Sciatic nerve (tissue), 2 donors: ENCODE results near the gene KIT. TPM values are rescaled to one million over a fixed set of nuclear protein-coding genes. Genes with fewer than 3 reads are reported as not detected.

Experiments used
- ATAC-seq: fragments of 200-7000 bp; cut with Tn5 transposase; one replicate; pipeline ENCODE4 v1.9.1; 2020; ENCODE audit warnings: mild to moderate bottlenecking, moderate library complexity
- DNase-seq: peaks from one replicate; pipeline ENCODE4 v3.0.0-alpha.2; 2020; ENCODE audit warnings: low spot score
- intact Hi-C: fragments of 100-400 bp; cut with DNase I; formaldehyde crosslinking; loops from one replicate; pipeline ENCODE4 v1.14.2; 2022
- total RNA-seq: library from RNA; stranded (reverse); fragmentation: NEBNext Ultra II Directional; extraction: Animal tissue kit (Norgen Biotek cat#: 25700); gene quantifications from one replicate; pipeline ENCODE4 v1.2.1, GENCODE V29; 2021
- donor health status: DM: no; HTN: no; CAD: no.
- donor health status: DM: no; HTN: no; CAD: no.

The KIT gene
- total RNA-seq, 1 donor from 2014 or later, result 4.9 TPM

GRCh38 chr4:54730581-54730980, 72.8 kb downstream of the KIT start:
- intact Hi-C loops, result no loop called here
- DNase-seq (no peak), ATAC-seq (no peak)

GRCh38 chr4:54731552-54731951, 73.8 kb downstream of the KIT start:
- intact Hi-C loops, result no loop called here
- no peak for DNase-seq
- ATAC-seq, result no peak

GRCh38 chr4:54731976-54732375, 74.2 kb downstream of the KIT start:
- DNase-seq (no peak), ATAC-seq (no peak)
- intact Hi-C loops, result no loop called here

- ATAC-seq, result no peak
- DNase-seq, result no peak
- intact Hi-C loops, result no loop called here
Observed at GRCh38 chr4:54737421-54737820, 79.7 kb downstream of the KIT start.

- intact Hi-C loops, result no loop called here
- DNase-seq (no peak), ATAC-seq (no peak)
Observed at GRCh38 chr4:54741202-54741601, 83.4 kb downstream of the KIT start.

- DNase-seq (no peak), ATAC-seq (peak; percentile 32)
- intact Hi-C loops, result no loop called here
Observed at GRCh38 chr4:54742636-54743399, 85.1 kb downstream of the KIT start.

GRCh38 chr4:54743562-54743961, 85.8 kb downstream of the KIT start:
- no peak for ATAC-seq
- intact Hi-C loops, result no loop called here
- DNase-seq, result no peak

GRCh38 chr4:54744487-54744886, 86.7 kb downstream of the KIT start:
- DNase-seq (no peak), ATAC-seq (no peak)
- intact Hi-C loops, result no loop called here

GRCh38 chr4:54745031-54745770, 87.4 kb downstream of the KIT start:
- no peak for ATAC-seq
- no peak for DNase-seq
- intact Hi-C loops, result no loop called here

GRCh38 chr4:54746218-54746617, 88.5 kb downstream of the KIT start:
- intact Hi-C loops, result no loop called here
- no peak for ATAC-seq
- DNase-seq, result no peak

GRCh38 chr4:54750341-54750740, 92.6 kb downstream of the KIT start:
- ATAC-seq (no peak), DNase-seq (no peak)
- intact Hi-C loops, result no loop called here

GRCh38 chr4:54754394-54754793, 96.6 kb downstream of the KIT start:
- ATAC-seq, result no peak
- intact Hi-C loops, result no loop called here
- no peak for DNase-seq

- ATAC-seq, result no peak
- DNase-seq, result no peak
- intact Hi-C loops, result no loop called here
Observed at GRCh38 chr4:54764476-54764875, 106.7 kb downstream of the KIT start.

- no peak for ATAC-seq
Observed at GRCh38 chr4:54767376-54767775, 109.6 kb downstream of the KIT start.

GRCh38 chr4:54773022-54773421, 115.3 kb downstream of the KIT start:
- ATAC-seq, result no peak
- intact Hi-C loops, result no loop called here
- no peak for DNase-seq

More at GRCh38 chr4:54767376-54767775, 109.6 kb downstream of the KIT start:
- intact Hi-C loops, result no loop called here
- DNase-seq, result no peak

GRCh38 chr4:54779036-54779435, 121.3 kb downstream of the KIT start:
- ATAC-seq, result no peak
- no peak for DNase-seq
- intact Hi-C loops, result no loop called here

- intact Hi-C loops, result no loop called here
Observed at GRCh38 chr4:54779476-54780148, 121.9 kb downstream of the KIT start.

GRCh38 chr4:54780149-54780495, 122.4 kb downstream of the KIT start:
- ATAC-seq (no peak), DNase-seq (no peak)
- intact Hi-C loops, result no loop called here

More at GRCh38 chr4:54779476-54780148, 121.9 kb downstream of the KIT start:
- no peak for DNase-seq
- no peak for ATAC-seq

- ATAC-seq (peak; percentile 45), DNase-seq (no peak)
- intact Hi-C loops, result no loop called here
Observed at GRCh38 chr4:54781756-54782155, 124.0 kb downstream of the KIT start.
